H9 (cell line): ENCODE results near the gene TSPAN5. TPM values are rescaled to one million over a fixed set of nuclear protein-coding genes. Genes with fewer than 3 reads are reported as not detected.

Experiments used
- DNase-seq: peaks from one replicate; pipeline ENCODE4 v3.0.0-alpha.2; 2017
- H2AFZ ChIP-seq: one replicate; pipeline ENCODE4 v1.6.1; 2013; ENCODE audit warnings: mild to moderate bottlenecking, low read length, control low read depth, moderate library complexity
- H2AK5ac ChIP-seq: 2 replicates; pipeline ENCODE4 v1.6.1; 2013; ENCODE audit warnings: low read length, control low read depth, mixed read lengths; ENCODE audit not compliant: insufficient read length
- H2BK120ac ChIP-seq: one replicate; pipeline ENCODE4 v1.6.1; 2013; ENCODE audit warnings: low read depth, mild to moderate bottlenecking, low read length, control low read depth, inconsistent platforms; ENCODE audit not compliant: poor library complexity, severe bottlenecking
- H2BK12ac ChIP-seq: 2 replicates; pipeline ENCODE4 v1.6.1; 2013; ENCODE audit warnings: low read length, control low read depth, mixed read lengths, low read depth; ENCODE audit not compliant: insufficient read length
- H2BK15ac ChIP-seq: 2 replicates; pipeline ENCODE4 v1.6.1; 2013; ENCODE audit warnings: low read depth, low read length, control low read depth
- H2BK20ac ChIP-seq: one replicate; pipeline ENCODE4 v1.6.1; 2013; ENCODE audit warnings: low read depth, mild to moderate bottlenecking, low read length, control low read depth, inconsistent platforms; ENCODE audit not compliant: poor library complexity, severe bottlenecking
- H2BK5ac ChIP-seq: 2 replicates; pipeline ENCODE4 v1.6.1; 2013; ENCODE audit warnings: low read length, control low read depth, mixed read lengths; ENCODE audit not compliant: insufficient read length
- H3K14ac ChIP-seq: 2 replicates; pipeline ENCODE4 v1.6.1; 2013; ENCODE audit warnings: low read length, control low read depth; ENCODE audit not compliant: insufficient read depth
- H3K18ac ChIP-seq: 2 replicates; pipeline ENCODE4 v1.6.1; 2013; ENCODE audit warnings: low read depth, mild to moderate bottlenecking, mixed read lengths, low read length, control low read depth; ENCODE audit not compliant: insufficient read length
- H3K23ac ChIP-seq: 2 replicates; pipeline ENCODE4 v1.6.1; 2013; ENCODE audit warnings: low read length, control low read depth, mixed read lengths, low read depth; ENCODE audit not compliant: insufficient read length
- H3K23me2 ChIP-seq: 2 replicates; pipeline ENCODE4 v1.6.1; 2013; ENCODE audit warnings: low read depth, mild to moderate bottlenecking, mixed read lengths, low read length, control low read depth; ENCODE audit not compliant: insufficient read length, poor library complexity, severe bottlenecking
- H3K27ac ChIP-seq: 2 replicates; pipeline ENCODE4 v1.5.1; 2013; ENCODE audit warnings: low read length, control low read depth, mixed read lengths, low read depth; ENCODE audit not compliant: insufficient read length
- H3K27me3 ChIP-seq: 2 replicates; pipeline ENCODE4 v1.6.1; 2013; ENCODE audit warnings: low read length, control low read depth, inconsistent platforms; ENCODE audit not compliant: insufficient read depth
- H3K4ac ChIP-seq: 2 replicates; pipeline ENCODE4 v1.6.1; 2013; ENCODE audit warnings: low read depth, mild to moderate bottlenecking, control low read depth, inconsistent platforms, low read length, moderate library complexity
- H3K4me1 ChIP-seq: 2 replicates; pipeline ENCODE4 v1.6.1; 2013; ENCODE audit warnings: low read length, control low read depth, inconsistent platforms; ENCODE audit not compliant: insufficient read depth
- H3K4me2 ChIP-seq: 2 replicates; pipeline ENCODE4 v1.6.1; 2013; ENCODE audit warnings: low read length, control low read depth, mixed read lengths; ENCODE audit not compliant: insufficient read length, insufficient read depth
- H3K56ac ChIP-seq: 2 replicates; pipeline ENCODE4 v1.6.1; 2013; ENCODE audit warnings: low read depth, mild to moderate bottlenecking, mixed read lengths, low read length, control low read depth; ENCODE audit not compliant: insufficient read length
- H3K79me1 ChIP-seq: 2 replicates; pipeline ENCODE4 v1.6.1; 2013; ENCODE audit warnings: low read depth, mild to moderate bottlenecking, moderate library complexity, low read length, control low read depth, inconsistent platforms; ENCODE audit not compliant: insufficient read depth, poor library complexity, severe bottlenecking
- H3K79me2 ChIP-seq: 2 replicates; pipeline ENCODE4 v1.6.1; 2013; ENCODE audit warnings: low read length, control low read depth, inconsistent platforms; ENCODE audit not compliant: insufficient read depth
- H3K9ac ChIP-seq: 2 replicates; pipeline ENCODE4 v1.6.1; 2013; ENCODE audit warnings: low read length, control low read depth, mixed read lengths; ENCODE audit not compliant: insufficient read length; ENCODE audit errors: extremely low read depth
- H3K9me3 ChIP-seq: one replicate; pipeline ENCODE4 v1.6.1; 2013; ENCODE audit warnings: low read depth, low read length, inconsistent platforms; ENCODE audit not compliant: control insufficient read depth
- H3T11ph ChIP-seq: one replicate; pipeline ENCODE4 v1.6.1; 2013; ENCODE audit warnings: mild to moderate bottlenecking, low read length, control low read depth, inconsistent platforms
- H4K20me1 ChIP-seq: one replicate; pipeline ENCODE4 v1.6.1; 2013; ENCODE audit not compliant: control insufficient read depth, insufficient read length, insufficient read depth
- H4K5ac ChIP-seq: 2 replicates; pipeline ENCODE4 v1.6.1; 2013; ENCODE audit warnings: low read depth, mild to moderate bottlenecking, mixed read lengths, low read length, control low read depth; ENCODE audit not compliant: insufficient read length
- H4K8ac ChIP-seq: replicated peaks from 2 replicates; pipeline ENCODE4 v1.6.1; 2013; ENCODE audit warnings: low read length, control low read depth, mixed read lengths, low read depth; ENCODE audit not compliant: insufficient read length
- H4K91ac ChIP-seq: 2 replicates; pipeline ENCODE4 v1.6.1; 2013; ENCODE audit warnings: low read depth, mild to moderate bottlenecking, moderate library complexity, mixed read lengths, low read length, control low read depth; ENCODE audit not compliant: insufficient read length
- H3K27ac Mint-ChIP-seq, 3 experiments: 2 replicates in 2 of 3; 3 replicates in 1 of 3; pipeline ENCODE4 v1.8.0; 2020 to 2021; ENCODE audit warnings: mixed read lengths in 3 of 3, mild to moderate bottlenecking in 1 of 3, moderate library complexity in 1 of 3
- H3K27me3 Mint-ChIP-seq: 2 replicates; pipeline ENCODE4 v1.8.0; 2021; ENCODE audit warnings: low read depth, mild to moderate bottlenecking, moderate library complexity, mixed read lengths
- H3K36me3 Mint-ChIP-seq, 3 experiments: 2 replicates in 2 of 3; 3 replicates in 1 of 3; pipeline ENCODE4 v1.8.0; 2020 to 2021; ENCODE audit warnings: low read depth in 3 of 3, mixed read lengths in 3 of 3; ENCODE audit not compliant: insufficient read depth in 1 of 3
- H3K4me1 Mint-ChIP-seq, 2 experiments: 2 replicates each; pipeline ENCODE4 v1.8.0; 2020; ENCODE audit warnings: mixed read lengths in 2 of 2
- H3K4me3 Mint-ChIP-seq, 2 experiments: 2 replicates in 1 of 2; 3 replicates in 1 of 2; pipeline ENCODE4 v1.8.0; 2020 to 2021; ENCODE audit warnings: mild to moderate bottlenecking in 2 of 2, mixed read lengths in 2 of 2, moderate library complexity in 1 of 2
- H3K9me3 Mint-ChIP-seq, 2 experiments: 2 replicates in 1 of 2; 3 replicates in 1 of 2; pipeline ENCODE4 v1.8.0; 2020; ENCODE audit warnings: mild to moderate bottlenecking in 2 of 2, mixed read lengths in 2 of 2, moderate library complexity in 1 of 2
- WGBS: extraction: QIAGEN DNeasy Blood & Tissue Kit; methylation state at CpG from one replicate; pipeline ENCODE4 v1.1.7; 2013; ENCODE audit warnings: missing lambda C conversion rate, low lambda C conversion rate, mixed read lengths; ENCODE audit not compliant: insufficient read length; ENCODE audit errors: extremely low coverage; 5-methylcytosine and 5-hydroxymethylcytosine counted together
- total RNA-seq: library from RNA; stranded (reverse); gene quantifications from 2 replicates; pipeline ENCODE4 v1.2.1, GENCODE V29; 2021
- TF ChIP-seq, protein P1 (sequence below): fragments of 200-600 bp; sonication (generic); conservative IDR thresholded peaks from 3 replicates; pipeline ENCODE4 v1.8.0; 2021; ENCODE audit warnings: antibody characterized with exemption, mild to moderate bottlenecking

Gene TSPAN5
- total RNA-seq, 1 experiment from 2014 or later: 7.0 TPM

DNA sequence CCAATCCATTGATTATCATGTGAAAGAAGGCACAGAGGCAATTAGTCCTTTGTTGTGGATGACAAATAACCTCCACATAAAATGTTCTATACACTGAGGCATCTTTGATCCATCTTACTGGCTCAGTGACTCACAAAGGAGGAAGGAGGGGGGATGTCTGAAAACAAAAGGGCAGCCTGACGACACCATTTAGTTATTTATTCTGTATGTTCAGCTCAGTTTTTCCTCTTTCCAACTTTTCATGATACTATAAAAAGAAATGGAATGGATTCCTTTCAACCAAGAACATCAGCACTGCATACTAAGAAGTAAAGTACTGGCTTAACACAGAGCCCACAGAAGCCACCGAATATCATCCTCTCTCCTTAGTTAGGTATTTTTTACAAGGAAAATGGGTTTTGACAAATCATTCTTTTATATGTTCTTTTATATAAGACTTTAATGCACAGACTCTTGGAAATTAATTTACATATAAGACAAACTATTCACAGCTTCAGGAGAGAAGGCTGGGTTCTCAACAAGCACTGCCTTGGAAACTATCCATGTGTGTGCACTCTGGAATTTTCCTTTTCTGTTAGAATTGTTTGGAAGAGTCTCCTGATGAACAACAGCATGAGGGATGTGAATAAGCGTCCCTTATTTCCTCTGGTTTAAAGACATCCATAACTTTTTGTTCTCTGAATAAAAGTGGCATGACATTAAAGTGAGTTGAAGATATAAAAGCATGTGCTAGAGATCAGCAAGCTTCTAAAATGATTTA lies 135.6 kb downstream of the TSPAN5 start:
- H3K27ac Mint-ChIP-seq: no peak overlapping the region
- no peaks in the 10 kb centered on the region; the same call in 1 of the 2 replicates for H3K4me1 ChIP-seq

More for the DNA sequence above, 135.6 kb downstream of the TSPAN5 start:
- no peak overlapping the region for H3K23ac ChIP-seq
- peaks cover 2% of the 10 kb centered on the region for H3K79me1 ChIP-seq
- H2AFZ ChIP-seq: no peak overlapping the region
- H3K27me3 Mint-ChIP-seq: no peaks in the 10 kb centered on the region
- no peak overlapping the region for H2BK120ac ChIP-seq
- H4K91ac ChIP-seq: no peak overlapping the region
- H3K4ac ChIP-seq: no peak overlapping the region
- H4K8ac ChIP-seq: no peak overlapping the region
- H3K4me1 Mint-ChIP-seq: peaks cover 14 to 21% of the 10 kb centered on the region in 2 experiments
- no peak overlapping the region for H3K56ac ChIP-seq
- H3K9me3 Mint-ChIP-seq: no peaks in the 10 kb centered on the region; a peak in 1 of 5 replicates
- no peak overlapping the region for H3K14ac ChIP-seq
- no peaks in the 10 kb centered on the region for H4K20me1 ChIP-seq
- no peak for DNase-seq
- no peak overlapping the region for H4K5ac ChIP-seq
- no peak overlapping the region for H2BK5ac ChIP-seq
- TF ChIP-seq, protein P1, sequence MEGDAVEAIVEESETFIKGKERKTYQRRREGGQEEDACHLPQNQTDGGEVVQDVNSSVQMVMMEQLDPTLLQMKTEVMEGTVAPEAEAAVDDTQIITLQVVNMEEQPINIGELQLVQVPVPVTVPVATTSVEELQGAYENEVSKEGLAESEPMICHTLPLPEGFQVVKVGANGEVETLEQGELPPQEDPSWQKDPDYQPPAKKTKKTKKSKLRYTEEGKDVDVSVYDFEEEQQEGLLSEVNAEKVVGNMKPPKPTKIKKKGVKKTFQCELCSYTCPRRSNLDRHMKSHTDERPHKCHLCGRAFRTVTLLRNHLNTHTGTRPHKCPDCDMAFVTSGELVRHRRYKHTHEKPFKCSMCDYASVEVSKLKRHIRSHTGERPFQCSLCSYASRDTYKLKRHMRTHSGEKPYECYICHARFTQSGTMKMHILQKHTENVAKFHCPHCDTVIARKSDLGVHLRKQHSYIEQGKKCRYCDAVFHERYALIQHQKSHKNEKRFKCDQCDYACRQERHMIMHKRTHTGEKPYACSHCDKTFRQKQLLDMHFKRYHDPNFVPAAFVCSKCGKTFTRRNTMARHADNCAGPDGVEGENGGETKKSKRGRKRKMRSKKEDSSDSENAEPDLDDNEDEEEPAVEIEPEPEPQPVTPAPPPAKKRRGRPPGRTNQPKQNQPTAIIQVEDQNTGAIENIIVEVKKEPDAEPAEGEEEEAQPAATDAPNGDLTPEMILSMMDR: no peak
- no peak overlapping the region for H2AK5ac ChIP-seq
- H3K4me2 ChIP-seq: no peak overlapping the region
- H2BK20ac ChIP-seq: no peak overlapping the region
- H3K27ac ChIP-seq: no peak overlapping the region
- no peak overlapping the region for H3K4me3 Mint-ChIP-seq
- H3K9ac ChIP-seq: no peak overlapping the region
- H3K18ac ChIP-seq: no peak overlapping the region
- H3T11ph ChIP-seq: no peak overlapping the region
- H3K36me3 Mint-ChIP-seq: no peaks in the 10 kb centered on the region
- H3K79me2 ChIP-seq: no peaks in the 10 kb centered on the region
- no peak overlapping the region for H2BK12ac ChIP-seq
- H3K23me2 ChIP-seq: no peaks in the 10 kb centered on the region
- no peak overlapping the region for H2BK15ac ChIP-seq
- H3K27me3 ChIP-seq: no peaks in the 10 kb centered on the region
- no peaks in the 10 kb centered on the region for H3K9me3 ChIP-seq
- WGBS: no CpG with 5 or more reads among the region's 3 CpGs
